ENCODE measurements around the gene FBXW9. TPM values are rescaled to one million over a fixed set of nuclear protein-coding genes. Genes with fewer than 3 reads are reported as not detected.
"Not testable (repeated sequence)": the region's sequence is repeated elsewhere in the genome, so short reads cannot be mapped to it uniquely, and the experiment has no call there.

FBXW9 gene
- total RNA-seq, 1 experiment from 2014 or later: 21.0 TPM

DNA sequence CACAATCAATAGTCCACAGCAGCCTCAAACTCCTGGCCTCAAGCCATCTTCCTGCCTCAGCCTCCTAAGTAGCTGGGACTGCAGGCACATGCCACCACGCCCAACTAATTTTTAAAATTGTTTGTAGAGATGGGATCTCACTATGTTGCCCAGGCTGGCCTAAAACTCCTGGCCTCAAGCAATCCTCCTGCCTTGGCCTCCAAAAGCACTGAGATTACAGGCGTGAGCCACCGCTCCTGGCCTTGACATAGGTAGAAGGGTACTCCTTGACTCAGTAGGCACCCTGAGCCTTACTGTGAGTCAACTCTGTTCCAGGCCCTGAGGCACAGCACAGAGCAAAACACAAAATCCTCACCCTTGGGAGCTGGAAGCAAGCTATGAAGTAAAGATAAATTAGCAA lies 19.5 kb upstream of the FBXW9 start:
- peaks cover 63% of the 10 kb centered on the region for H3F3A ChIP-seq (ENCODE audit: insufficient read depth, low read depth)
- intact Hi-C loops (cut with micrococcal nuclease; ENCODE audit: unreplicated experiment): no loop called here
- CTCF ChIA-PET: interaction anchor here (0.6 to 0.7 kb wide), 2 partner anchors 249 to 297 kb away, joined by 3 to 7 read pairs; no protein-coding TSS in a partner anchor
- peaks cover 9% of the 10 kb centered on the region; the same call in 1 of the 2 replicates for H3K4me1 ChIP-seq (replicated peaks; ENCODE audit: insufficient read depth)
- TF ChIP-seq EZH2 (IDR thresholded peaks at IDR 0.05; ENCODE audit: low read depth): no peak
- TF ChIP-seq, protein P1, sequence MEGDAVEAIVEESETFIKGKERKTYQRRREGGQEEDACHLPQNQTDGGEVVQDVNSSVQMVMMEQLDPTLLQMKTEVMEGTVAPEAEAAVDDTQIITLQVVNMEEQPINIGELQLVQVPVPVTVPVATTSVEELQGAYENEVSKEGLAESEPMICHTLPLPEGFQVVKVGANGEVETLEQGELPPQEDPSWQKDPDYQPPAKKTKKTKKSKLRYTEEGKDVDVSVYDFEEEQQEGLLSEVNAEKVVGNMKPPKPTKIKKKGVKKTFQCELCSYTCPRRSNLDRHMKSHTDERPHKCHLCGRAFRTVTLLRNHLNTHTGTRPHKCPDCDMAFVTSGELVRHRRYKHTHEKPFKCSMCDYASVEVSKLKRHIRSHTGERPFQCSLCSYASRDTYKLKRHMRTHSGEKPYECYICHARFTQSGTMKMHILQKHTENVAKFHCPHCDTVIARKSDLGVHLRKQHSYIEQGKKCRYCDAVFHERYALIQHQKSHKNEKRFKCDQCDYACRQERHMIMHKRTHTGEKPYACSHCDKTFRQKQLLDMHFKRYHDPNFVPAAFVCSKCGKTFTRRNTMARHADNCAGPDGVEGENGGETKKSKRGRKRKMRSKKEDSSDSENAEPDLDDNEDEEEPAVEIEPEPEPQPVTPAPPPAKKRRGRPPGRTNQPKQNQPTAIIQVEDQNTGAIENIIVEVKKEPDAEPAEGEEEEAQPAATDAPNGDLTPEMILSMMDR (conservative IDR thresholded peaks at IDR 0.05): no peak
- POLR2A ChIA-PET (ENCODE audit: unreplicated experiment): interaction anchor here (0.6 to 0.7 kb wide), 2 partner anchors 21 to 51 kb away, joined by 7 to 17 read pairs; partner anchors contain the start of gene GET3
- H3K79me2 ChIP-seq (ENCODE audit: low read depth): peaks cover 60% of the 10 kb centered on the region
- H3K36me3 ChIP-seq (ENCODE audit: low read depth): peaks cover 64% of the 10 kb centered on the region
- no peak overlapping the region for H3K27ac ChIP-seq
- no peaks in the 10 kb centered on the region for H3K9me3 ChIP-seq (ENCODE audit: insufficient read depth, low read depth)
- H3K4me2 ChIP-seq: no peak overlapping the region
- no peaks in the 10 kb centered on the region for H3K27me3 ChIP-seq (ENCODE audit: insufficient read depth, low read depth)
- no peak for DNase-seq
- H3K4me3 ChIP-seq: no peak overlapping the region
- no TSS peak for BruUV-seq (replicated peaks)
- H4K20me1 ChIP-seq (ENCODE audit: insufficient read depth): peaks cover 42% of the 10 kb centered on the region
- H2AFZ ChIP-seq: no peak overlapping the region
- H3K9me2 ChIP-seq (ENCODE audit: insufficient read depth): no peaks in the 10 kb centered on the region

DNA sequence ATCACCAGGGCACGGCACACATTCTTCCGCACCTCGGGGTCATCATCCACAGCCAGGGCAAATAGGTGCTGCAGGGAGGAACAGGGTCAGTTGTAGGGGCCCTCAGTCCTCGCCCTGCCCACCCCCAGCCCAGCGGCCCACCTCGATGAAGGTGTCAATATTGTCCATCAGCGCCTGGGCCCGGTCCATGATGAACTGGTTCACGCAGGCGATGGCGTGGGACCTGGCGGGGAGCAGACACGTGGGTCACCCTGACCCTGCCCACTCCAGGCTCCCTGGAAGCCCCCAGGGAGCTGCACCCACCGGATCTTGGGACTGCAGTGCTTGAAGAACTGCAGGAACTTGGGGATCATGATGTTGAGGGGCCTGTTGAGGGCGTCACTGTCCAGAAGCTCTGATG lies 18.7 kb upstream of the FBXW9 start:
- no peaks in the 10 kb centered on the region for H3K27me3 ChIP-seq (ENCODE audit: insufficient read depth, low read depth)
- H3K79me2 ChIP-seq (ENCODE audit: low read depth): peaks cover 52% of the 10 kb centered on the region
- TF ChIP-seq EZH2 (IDR thresholded peaks at IDR 0.05; ENCODE audit: low read depth): no peak
- TF ChIP-seq, protein P1 (conservative IDR thresholded peaks at IDR 0.05): no peak
- CTCF ChIA-PET: no interaction called here
- no peak overlapping the region for H3K27ac ChIP-seq
- BruUV-seq (replicated peaks): no TSS peak
- peaks cover 1% of the 10 kb centered on the region; the same call in 1 of the 2 replicates for H3K4me1 ChIP-seq (replicated peaks; ENCODE audit: insufficient read depth)
- no peak overlapping the region for H3K4me2 ChIP-seq
- H4K20me1 ChIP-seq (ENCODE audit: insufficient read depth): peaks cover 36% of the 10 kb centered on the region
- peaks cover 71% of the 10 kb centered on the region for H3F3A ChIP-seq (ENCODE audit: insufficient read depth, low read depth)
- H3K4me3 ChIP-seq: no peak overlapping the region
- POLR2A ChIA-PET (ENCODE audit: unreplicated experiment): no interaction called here
- no peak overlapping the region for H2AFZ ChIP-seq
- no peak for DNase-seq
- no peaks in the 10 kb centered on the region for H3K9me3 ChIP-seq (ENCODE audit: insufficient read depth, low read depth)
- intact Hi-C loops (cut with micrococcal nuclease; ENCODE audit: unreplicated experiment): no loop called here
- no peaks in the 10 kb centered on the region for H3K9me2 ChIP-seq (ENCODE audit: insufficient read depth)
- H3K36me3 ChIP-seq (ENCODE audit: low read depth): peaks cover 64% of the 10 kb centered on the region

DNA sequence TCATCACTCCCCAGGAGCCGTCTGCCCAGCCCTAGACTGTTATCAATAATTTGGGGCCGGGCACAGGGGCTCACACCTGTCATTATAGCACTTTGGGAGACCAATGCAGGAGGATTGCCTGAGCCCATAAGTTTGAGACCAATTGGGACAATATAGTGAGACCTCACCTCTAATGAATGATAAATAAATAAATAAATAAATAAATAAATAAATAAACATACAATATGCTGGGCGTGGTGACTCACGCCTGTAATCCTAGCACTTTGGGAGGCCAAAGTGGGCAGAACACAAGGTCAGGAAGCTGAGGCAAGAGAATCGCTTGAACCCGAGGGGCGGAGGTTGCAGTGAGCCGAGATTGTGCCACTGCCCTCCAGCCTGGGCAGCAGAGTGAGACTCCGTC lies 16.9 kb upstream of the FBXW9 start:
- H3K27me3 ChIP-seq (ENCODE audit: insufficient read depth, low read depth); BruUV-seq (replicated peaks); H3K9me3 ChIP-seq (ENCODE audit: insufficient read depth, low read depth); H3K4me3 ChIP-seq; H2AFZ ChIP-seq; DNase-seq; CTCF ChIA-PET; H3K4me2 ChIP-seq; H3K27ac ChIP-seq; intact Hi-C loops (cut with micrococcal nuclease; ENCODE audit: unreplicated experiment); H3K9me2 ChIP-seq (ENCODE audit: insufficient read depth); H3K4me1 ChIP-seq (replicated peaks; ENCODE audit: insufficient read depth): not testable (repeated sequence)
- Histone ChIP-seq H3F3A (ENCODE audit: insufficient read depth, low read depth) (peaks cover 60% of the 10 kb centered on the region), H3K36me3 (ENCODE audit: low read depth) (peaks cover 56% of the 10 kb centered on the region), H3K79me2 (ENCODE audit: low read depth) (peaks cover 34% of the 10 kb centered on the region), H4K20me1 (ENCODE audit: insufficient read depth) (peaks cover 29% of the 10 kb centered on the region)
- POLR2A ChIA-PET (ENCODE audit: unreplicated experiment): interaction anchor here (0.6 kb wide), 1 partner anchor 284 kb away, joined by 4 read pairs; no protein-coding TSS in a partner anchor

DNA sequence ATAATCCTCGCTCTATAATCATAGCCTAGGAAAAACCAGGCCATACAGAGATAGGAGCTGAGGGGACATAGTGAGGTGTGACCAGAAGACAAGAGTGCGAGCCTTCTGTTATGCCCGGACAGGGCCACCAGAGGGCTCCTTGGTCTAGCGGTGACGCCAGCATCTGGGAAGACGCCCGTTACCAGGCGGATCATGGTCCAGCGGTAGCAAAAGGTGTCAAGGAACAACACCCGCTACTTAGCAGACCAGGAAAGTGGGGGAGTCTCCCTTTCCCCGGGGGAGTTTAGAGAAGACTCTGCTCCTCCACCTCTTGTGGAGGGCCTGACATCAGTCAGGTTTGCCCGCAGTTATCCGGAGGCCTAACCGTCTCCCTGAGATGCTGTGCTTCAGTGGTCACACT lies 15.6 kb upstream of the FBXW9 start:
- intact Hi-C loops (cut with micrococcal nuclease; ENCODE audit: unreplicated experiment); H3K4me1 ChIP-seq (replicated peaks; ENCODE audit: insufficient read depth); H3K4me2 ChIP-seq; H3K9me2 ChIP-seq (ENCODE audit: insufficient read depth); H3K27me3 ChIP-seq (ENCODE audit: insufficient read depth, low read depth); H3K27ac ChIP-seq; BruUV-seq (replicated peaks); H3K9me3 ChIP-seq (ENCODE audit: insufficient read depth, low read depth); H2AFZ ChIP-seq; H3K4me3 ChIP-seq; POLR2A ChIA-PET (ENCODE audit: unreplicated experiment): not testable (repeated sequence)
- CTCF ChIA-PET: interaction anchor here (0.7 kb wide), 1 partner anchor 58 kb away, joined by 6 read pairs; no protein-coding TSS in a partner anchor
- Histone ChIP-seq H3K36me3 (ENCODE audit: low read depth) (peaks cover 46% of the 10 kb centered on the region), H3K79me2 (ENCODE audit: low read depth) (peaks cover 21% of the 10 kb centered on the region; the same call in 1 of the 2 replicates), H4K20me1 (ENCODE audit: insufficient read depth) (peaks cover 20% of the 10 kb centered on the region), H3F3A (ENCODE audit: insufficient read depth, low read depth) (peaks cover 50% of the 10 kb centered on the region)
- peak in 1 of 2 experiments; percentile 38 for DNase-seq
- TF ChIP-seq, protein P1 (conservative IDR thresholded peaks at IDR 0.05): peak; percentile 65
